ENCODE data around the gene CCDC91. TPM values are rescaled to one million over a fixed set of nuclear protein-coding genes. Genes with fewer than 3 reads are reported as not detected.
A peak's percentile ranks its signal among the peaks of the same experiment; 100 is the strongest.

The CCDC91 gene
- total RNA-seq, 1 donor from 2014 or later = 46.3 TPM

DNA sequence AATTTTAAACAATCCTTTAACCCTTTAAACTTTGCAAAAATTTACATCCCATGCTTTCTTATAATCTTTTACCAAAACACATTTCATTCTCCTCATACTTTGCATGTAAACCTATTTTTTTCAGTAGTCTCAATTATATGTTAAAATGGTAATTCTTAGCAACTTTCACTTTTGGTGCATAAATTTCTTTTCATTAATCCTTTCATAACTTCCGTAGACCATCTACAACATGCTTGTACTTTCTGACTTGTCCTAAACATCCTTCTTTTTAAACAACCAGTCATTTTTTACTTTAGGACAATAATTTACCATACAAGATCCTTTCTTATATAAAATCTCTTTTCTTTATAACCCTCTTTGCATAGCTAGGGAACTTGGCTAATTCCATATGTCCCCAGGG, 19.5 kb downstream of the CCDC91 start:
- no peaks in the 10 kb centered on the region for H3K27me3 Mint-ChIP-seq
- H3K9me3 Mint-ChIP-seq = peaks cover 4% of the 10 kb centered on the region
- H3K36me3 Mint-ChIP-seq (ENCODE audit: low read depth) = peaks cover 47% of the 10 kb centered on the region
- no peak overlapping the region for H3K27ac Mint-ChIP-seq
- ATAC-seq (ENCODE audit: low read depth) = no peak
- ChIA-PET POLR2A (no interaction called here), CTCF (no interaction called here)
- DNase-seq = no peak
- peaks cover 14% of the 10 kb centered on the region for H3K4me1 Mint-ChIP-seq
- H3K4me3 Mint-ChIP-seq = no peak overlapping the region
- TF ChIP-seq, protein P1, sequence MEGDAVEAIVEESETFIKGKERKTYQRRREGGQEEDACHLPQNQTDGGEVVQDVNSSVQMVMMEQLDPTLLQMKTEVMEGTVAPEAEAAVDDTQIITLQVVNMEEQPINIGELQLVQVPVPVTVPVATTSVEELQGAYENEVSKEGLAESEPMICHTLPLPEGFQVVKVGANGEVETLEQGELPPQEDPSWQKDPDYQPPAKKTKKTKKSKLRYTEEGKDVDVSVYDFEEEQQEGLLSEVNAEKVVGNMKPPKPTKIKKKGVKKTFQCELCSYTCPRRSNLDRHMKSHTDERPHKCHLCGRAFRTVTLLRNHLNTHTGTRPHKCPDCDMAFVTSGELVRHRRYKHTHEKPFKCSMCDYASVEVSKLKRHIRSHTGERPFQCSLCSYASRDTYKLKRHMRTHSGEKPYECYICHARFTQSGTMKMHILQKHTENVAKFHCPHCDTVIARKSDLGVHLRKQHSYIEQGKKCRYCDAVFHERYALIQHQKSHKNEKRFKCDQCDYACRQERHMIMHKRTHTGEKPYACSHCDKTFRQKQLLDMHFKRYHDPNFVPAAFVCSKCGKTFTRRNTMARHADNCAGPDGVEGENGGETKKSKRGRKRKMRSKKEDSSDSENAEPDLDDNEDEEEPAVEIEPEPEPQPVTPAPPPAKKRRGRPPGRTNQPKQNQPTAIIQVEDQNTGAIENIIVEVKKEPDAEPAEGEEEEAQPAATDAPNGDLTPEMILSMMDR (IDR thresholded peaks at IDR 0.05) = no peak
- intact Hi-C loops (cut with micrococcal nuclease) = no loop called here

DNA sequence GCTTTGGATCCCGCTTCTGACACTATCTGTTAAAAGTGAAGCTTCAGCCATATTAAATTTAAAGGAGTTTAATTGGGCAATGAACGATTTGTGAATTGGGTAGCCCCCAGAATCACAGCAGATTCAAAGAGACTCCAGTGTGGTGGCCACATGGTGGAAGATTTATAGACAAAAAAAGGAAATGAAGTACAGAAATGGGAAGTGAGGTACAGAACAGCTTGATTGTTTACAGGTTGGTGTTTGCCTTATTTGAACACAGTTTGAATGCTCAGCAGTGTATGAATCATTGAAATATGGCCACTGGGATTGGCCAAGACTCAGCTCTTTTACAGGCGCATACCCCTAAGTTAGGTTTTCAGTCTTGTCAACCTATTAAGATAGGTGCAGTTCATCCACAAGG, 21.9 kb downstream of the CCDC91 start:
- POLR2A ChIA-PET = no interaction called here
- DNase-seq = no peak
- CTCF ChIA-PET = no interaction called here
- Mint-ChIP-seq H3K27ac (no peak overlapping the region), H3K9me3 (peaks cover 4% of the 10 kb centered on the region), H3K36me3 (ENCODE audit: low read depth) (peaks cover 42% of the 10 kb centered on the region), H3K4me1 (peaks cover 23% of the 10 kb centered on the region), H3K27me3 (no peaks in the 10 kb centered on the region), H3K4me3 (no peak overlapping the region)
- ATAC-seq (ENCODE audit: low read depth) = no peak
- TF ChIP-seq, protein P1 (IDR thresholded peaks at IDR 0.05) = no peak
- intact Hi-C loops (cut with micrococcal nuclease) = no loop called here

DNA sequence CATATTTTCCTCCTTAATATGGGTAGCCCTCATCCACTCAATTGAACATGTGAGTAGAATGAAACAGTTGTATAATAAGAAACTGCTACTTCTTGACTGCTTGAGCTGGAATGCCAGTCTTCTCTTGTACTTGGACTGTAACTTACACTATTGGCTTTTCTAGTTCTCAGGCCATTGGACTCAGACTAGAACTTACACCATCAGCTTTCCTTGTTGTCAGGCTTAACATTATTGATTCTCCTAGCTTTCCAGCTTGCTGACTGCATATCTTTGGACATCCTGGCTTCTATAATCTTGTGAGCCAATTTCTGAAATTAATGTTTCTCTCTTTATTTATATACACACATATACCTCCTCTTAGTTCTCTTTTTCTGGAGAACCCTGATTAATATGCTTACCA, 24.8 kb downstream of the CCDC91 start:
- H3K27ac Mint-ChIP-seq = no peak overlapping the region
- H3K4me3 Mint-ChIP-seq = no peak overlapping the region
- ChIA-PET CTCF (no interaction called here), POLR2A (no interaction called here)
- H3K9me3 Mint-ChIP-seq = peaks cover 6% of the 10 kb centered on the region
- intact Hi-C loops (cut with micrococcal nuclease) = no loop called here
- DNase-seq = no peak
- TF ChIP-seq, protein P1 (IDR thresholded peaks at IDR 0.05) = no peak
- no peak for ATAC-seq (ENCODE audit: low read depth)
- peaks cover 33% of the 10 kb centered on the region for H3K4me1 Mint-ChIP-seq
- H3K36me3 Mint-ChIP-seq (ENCODE audit: low read depth) = peaks cover 38% of the 10 kb centered on the region
- no peaks in the 10 kb centered on the region for H3K27me3 Mint-ChIP-seq

DNA sequence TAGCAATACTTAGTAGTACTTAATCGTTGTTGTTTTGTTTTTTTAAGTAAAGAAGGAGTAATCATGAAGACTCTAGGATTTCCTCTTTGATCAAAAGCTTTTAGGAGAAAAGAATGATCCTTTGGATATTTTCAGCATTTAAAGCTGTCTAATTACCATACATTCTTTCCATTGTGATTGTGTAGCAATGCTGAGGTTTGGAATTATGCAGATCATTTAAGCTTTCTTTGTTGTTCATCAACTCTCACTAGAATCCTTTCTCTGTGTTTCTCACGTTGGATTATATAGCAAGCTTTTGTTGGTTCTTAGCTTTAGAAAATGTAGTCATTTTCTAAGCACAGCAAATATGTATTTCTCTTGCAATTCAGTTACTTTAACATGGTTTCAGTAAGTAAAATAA, 25.8 kb downstream of the CCDC91 start:
- peaks cover 8% of the 10 kb centered on the region for H3K9me3 Mint-ChIP-seq
- no peak overlapping the region for H3K4me3 Mint-ChIP-seq
- peaks cover 34% of the 10 kb centered on the region for H3K4me1 Mint-ChIP-seq
- no peaks in the 10 kb centered on the region for H3K27me3 Mint-ChIP-seq
- no peak overlapping the region for H3K27ac Mint-ChIP-seq
- TF ChIP-seq, protein P1 (IDR thresholded peaks at IDR 0.05) = no peak
- POLR2A ChIA-PET = no interaction called here
- CTCF ChIA-PET = no interaction called here
- intact Hi-C loops (cut with micrococcal nuclease) = no loop called here
- DNase-seq (no peak), ATAC-seq (ENCODE audit: low read depth) (no peak)
- H3K36me3 Mint-ChIP-seq (ENCODE audit: low read depth) = peaks cover 31% of the 10 kb centered on the region

GRCh38 chr12:28217805-28218204, 27.5 kb downstream of the CCDC91 start:
- H3K4me1 Mint-ChIP-seq = peaks cover 47% of the 10 kb centered on the region
- intact Hi-C loops (cut with micrococcal nuclease) = no loop called here
- peaks cover 9% of the 10 kb centered on the region for H3K9me3 Mint-ChIP-seq
- ChIA-PET POLR2A (interaction anchor here (0.8 kb wide), 1 partner anchor 28 kb away, joined by 6 read pairs; the partner anchor contains the start of gene CCDC91), CTCF (no interaction called here)
- H3K27me3 Mint-ChIP-seq = no peaks in the 10 kb centered on the region
- DNase-seq (no peak), ATAC-seq (ENCODE audit: low read depth) (peak; percentile 37)
- peaks cover 16% of the 10 kb centered on the region for H3K36me3 Mint-ChIP-seq (ENCODE audit: low read depth)
- no peak overlapping the region for H3K4me3 Mint-ChIP-seq
- TF ChIP-seq, protein P1 (IDR thresholded peaks at IDR 0.05) = no peak
- H3K27ac Mint-ChIP-seq = no peak overlapping the region

Data from activated B cell treated with CpG ODN at 0.5 μM for 24 hours (primary cell).